H7 (cell line): ENCODE data around the gene GLT1D1. TPM values are rescaled to one million over a fixed set of nuclear protein-coding genes. Genes with fewer than 3 reads are reported as not detected.

Experiments used
- DNase-seq: peaks from one replicate; pipeline ENCODE4 v3.0.0; 2012
- H3K27me3 ChIP-seq: 2 replicates; pipeline ENCODE4 v1.6.0; 2011; ENCODE audit warnings: mild to moderate bottlenecking, low read length; ENCODE audit not compliant: control insufficient read depth, insufficient read depth
- H3K36me3 ChIP-seq: replicated peaks from 2 replicates; pipeline ENCODE4 v1.5.1; 2011; ENCODE audit warnings: low read length; ENCODE audit not compliant: control insufficient read depth, insufficient read depth
- H3K4me3 ChIP-seq: 2 replicates; pipeline ENCODE4 v1.5.1; 2011; ENCODE audit warnings: low read depth, mild to moderate bottlenecking, control low read depth, low read length, moderate library complexity; ENCODE audit not compliant: insufficient read depth
- total RNA-seq: library from RNA; depleted of rRNA; stranded (reverse); fragments of >200 nt; shearing (Covaris generic); gene quantifications from 2 replicates; pipeline ENCODE4 v1.2.3, GENCODE V29; 2014

Gene GLT1D1
- total RNA-seq, 1 experiment from 2014 or later: 9.2 TPM

- H3K4me3 ChIP-seq: no peak overlapping the region
- H3K36me3 ChIP-seq: peaks cover 3% of the 10 kb centered on the region
- no peak for DNase-seq
- no peaks in the 10 kb centered on the region for H3K27me3 ChIP-seq
Observed at GRCh38 chr12:128816643-128816920, 36.7 kb upstream of the GLT1D1 start.

GRCh38 chr12:128817111-128818015 is 35.9 kb upstream of the GLT1D1 start:
- no peak overlapping the region for H3K4me3 ChIP-seq
- H3K36me3 ChIP-seq: peaks cover 3% of the 10 kb centered on the region
- no peak for DNase-seq
- H3K27me3 ChIP-seq: no peaks in the 10 kb centered on the region

- Histone ChIP-seq H3K36me3 (peaks cover 3% of the 10 kb centered on the region), H3K4me3 (no peak overlapping the region), H3K27me3 (no peaks in the 10 kb centered on the region)
- no peak for DNase-seq
Observed at GRCh38 chr12:128818065-128819022, 34.9 kb upstream of the GLT1D1 start.

- H3K36me3 ChIP-seq: peaks cover 3% of the 10 kb centered on the region
- H3K27me3 ChIP-seq: no peaks in the 10 kb centered on the region
- DNase-seq: no peak
- H3K4me3 ChIP-seq: no peak overlapping the region
Observed at GRCh38 chr12:128819293-128820144, 33.8 kb upstream of the GLT1D1 start.

- H3K4me3 ChIP-seq: no peak overlapping the region
- no peak for DNase-seq
- H3K36me3 ChIP-seq: no peaks in the 10 kb centered on the region; the same call in none of the 2 replicates
- H3K27me3 ChIP-seq: no peaks in the 10 kb centered on the region
Observed at GRCh38 chr12:128820253-128820652, 33.0 kb upstream of the GLT1D1 start.

GRCh38 chr12:128820723-128821432 is 32.4 kb upstream of the GLT1D1 start:
- H3K27me3 ChIP-seq: no peaks in the 10 kb centered on the region
- no peak for DNase-seq
- H3K4me3 ChIP-seq: no peak overlapping the region
- no peaks in the 10 kb centered on the region; the same call in none of the 2 replicates for H3K36me3 ChIP-seq

- Histone ChIP-seq H3K36me3 (no peaks in the 10 kb centered on the region; the same call in none of the 2 replicates), H3K27me3 (no peaks in the 10 kb centered on the region), H3K4me3 (peak overlapping the region; percentile 92)
- DNase-seq: peak; percentile 86
Observed at GRCh38 chr12:128823216-128823915, 29.9 kb upstream of the GLT1D1 start.

- H3K4me3 ChIP-seq: peak within 1 kb of the TSS; percentile 92
- DNase-seq: peak; percentile 99
- no peaks in the 10 kb centered on the region; the same call in none of the 2 replicates for H3K36me3 ChIP-seq
- no peaks in the 10 kb centered on the region for H3K27me3 ChIP-seq
Observed at GRCh38 chr12:128823916-128824839, 29.1 kb upstream of the GLT1D1 start, which contains the start of gene SLC15A4. Gene SLC15A4 (minus strand): TSS chr12:128823958. CDS start chr12:128823943, 15 bp downstream.

GRCh38 chr12:128825835-128826234 is 27.4 kb upstream of the GLT1D1 start:
- Histone ChIP-seq H3K4me3 (no peak overlapping the region), H3K27me3 (no peaks in the 10 kb centered on the region), H3K36me3 (no peaks in the 10 kb centered on the region; the same call in 1 of the 2 replicates)
- DNase-seq: no peak

GRCh38 chr12:128827724-128828123 is 25.6 kb upstream of the GLT1D1 start:
- DNase-seq: no peak
- Histone ChIP-seq H3K27me3 (no peaks in the 10 kb centered on the region), H3K36me3 (no peaks in the 10 kb centered on the region), H3K4me3 (no peak overlapping the region)

- no peaks in the 10 kb centered on the region for H3K36me3 ChIP-seq
- no peak for DNase-seq
- H3K27me3 ChIP-seq: no peaks in the 10 kb centered on the region
- H3K4me3 ChIP-seq: no peak overlapping the region
Observed at GRCh38 chr12:128829861-128830504, 23.3 kb upstream of the GLT1D1 start.

GRCh38 chr12:128830505-128830893 is 22.8 kb upstream of the GLT1D1 start:
- no peak overlapping the region for H3K4me3 ChIP-seq
- no peaks in the 10 kb centered on the region for H3K36me3 ChIP-seq
- no peak for DNase-seq
- H3K27me3 ChIP-seq: no peaks in the 10 kb centered on the region
